Breast epithelium (tissue), 4 donors: ENCODE results near the gene CRHR2. TPM values are rescaled to one million over a fixed set of nuclear protein-coding genes. Genes with fewer than 3 reads are reported as not detected.

Source experiments
- DNase-seq, 2 donors: peaks; one replicate each; pipeline ENCODE4 v3.0.0-alpha.2; 2019; ENCODE audit warnings: low spot score in 2 of 2
- H3K27ac ChIP-seq, 2 donors: fragments of 200-600 bp; sonication (generic) in 1 of 2; one replicate each; pipeline ENCODE4 v1.5.1; 2016 to 2019; ENCODE audit warnings: mild to moderate bottlenecking in 1 of 2
- H3K27me3 ChIP-seq, 2 donors: fragments of 200-600 bp; sonication (generic) in 1 of 2; one replicate each; pipeline versions ENCODE4 v1.5.1 to v1.6.0; 2017 to 2019; ENCODE audit warnings: control low read depth in 1 of 2, mild to moderate bottlenecking in 1 of 2
- H3K36me3 ChIP-seq: fragments of 200-600 bp; one replicate; pipeline ENCODE4 v1.5.1; 2019
- H3K4me1 ChIP-seq, 2 donors: fragments of 200-600 bp; sonication (generic); one replicate each; pipeline ENCODE4 v1.5.1; 2016 to 2019; ENCODE audit warnings: control low read depth in 1 of 2
- H3K4me3 ChIP-seq, 3 donors: fragments of 200-600 bp; sonication (generic); 1 replicate in 2 of 3; 2 replicates in 1 of 3; pipeline ENCODE4 v1.5.1; 2016 to 2019; ENCODE audit warnings: mild to moderate bottlenecking in 3 of 3, moderate library complexity in 2 of 3
- H3K9me3 ChIP-seq, 2 donors: fragments of 200-600 bp; sonication (generic) in 1 of 2; one replicate each; pipeline ENCODE4 v1.5.1; 2016 to 2019; ENCODE audit warnings: control low read depth in 1 of 2
- CTCF ChIP-seq, 3 donors: fragments of 450-650 bp; IDR thresholded peaks; one replicate each; pipeline ENCODE4 v1.5.1; 2016 to 2017; ENCODE audit warnings: antibody characterized with exemption in 3 of 3, mild to moderate bottlenecking in 3 of 3, moderate library complexity in 3 of 3
- POLR2A ChIP-seq: fragments of 450-650 bp; IDR thresholded peaks from one replicate; pipeline ENCODE4 v1.6.1; 2016; ENCODE audit warnings: antibody characterized with exemption, mild to moderate bottlenecking, moderate library complexity
- POLR2AphosphoS5 ChIP-seq, 3 donors: sonication (generic); formaldehyde crosslinking; IDR thresholded peaks; one replicate each; pipeline ENCODE4 v1.6.1; 2017; ENCODE audit warnings: antibody characterized with exemption in 3 of 3
- intact Hi-C: fragments of 100-400 bp; cut with DNase I; formaldehyde crosslinking; loops from one replicate; pipeline ENCODE4 v1.15.1; 2023; ENCODE audit warnings: low total_unique reads
- total RNA-seq, 3 donors: library from RNA; depleted of rRNA; stranded (reverse); fragments of >200 nt; gene quantifications; one replicate each; pipeline ENCODE4 v1.1.0, GENCODE V29; 2016

CRHR2 gene
- total RNA-seq, 3 donors from 2014 or later = under 0.01 to 0.16 (median 0.15) TPM

- TF ChIP-seq CTCF (IDR thresholded peaks at IDR 0.05) = no peak
- TF ChIP-seq POLR2AphosphoS5 (IDR thresholded peaks at IDR 0.05) = no peak
- TF ChIP-seq POLR2A = no peak
- intact Hi-C loops = no loop called here
- Histone ChIP-seq H3K4me3 (no peak overlapping the region), H3K4me1 (peaks cover 0 to 3% of the 10 kb centered on the region in 2 donors), H3K9me3 (no peaks in the 10 kb centered on the region), H3K27ac (no peak overlapping the region), H3K27me3 (no peaks in the 10 kb centered on the region), H3K36me3 (no peaks in the 10 kb centered on the region)
- DNase-seq = no peak
These were observed 28.4 kb upstream of the CRHR2 start for GRCh38 chr7:30710669-30711068.

DNA sequence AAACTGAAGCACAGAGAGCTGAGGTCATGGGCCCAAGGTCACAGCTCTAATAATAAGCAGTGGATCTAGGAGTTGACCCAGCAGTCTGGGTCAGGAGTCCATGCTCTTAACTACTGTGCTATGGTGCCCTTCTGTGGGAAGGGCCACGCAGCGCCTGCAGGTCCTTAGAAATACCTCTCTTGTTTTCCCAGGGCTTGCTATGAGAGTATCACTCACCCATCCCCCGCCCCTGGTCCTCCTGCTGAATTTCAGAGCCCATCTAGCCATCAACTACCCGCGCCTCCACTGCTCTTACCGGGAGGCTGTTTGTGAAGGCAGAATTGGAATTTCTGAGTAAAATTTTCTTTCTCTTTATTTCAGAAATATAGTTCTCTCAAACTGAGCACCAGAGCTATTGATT lies 27.3 kb upstream of the CRHR2 start:
- no peak overlapping the region for H3K27ac ChIP-seq
- DNase-seq = no peak
- no peak for TF ChIP-seq POLR2A
- TF ChIP-seq CTCF (IDR thresholded peaks at IDR 0.05) = no peak
- H3K27me3 ChIP-seq = no peaks in the 10 kb centered on the region
- H3K4me1 ChIP-seq = peaks cover 0 to 4% of the 10 kb centered on the region in 2 donors
- no peak overlapping the region for H3K4me3 ChIP-seq
- no peaks in the 10 kb centered on the region for H3K36me3 ChIP-seq
- intact Hi-C loops = no loop called here
- H3K9me3 ChIP-seq = no peaks in the 10 kb centered on the region

DNA sequence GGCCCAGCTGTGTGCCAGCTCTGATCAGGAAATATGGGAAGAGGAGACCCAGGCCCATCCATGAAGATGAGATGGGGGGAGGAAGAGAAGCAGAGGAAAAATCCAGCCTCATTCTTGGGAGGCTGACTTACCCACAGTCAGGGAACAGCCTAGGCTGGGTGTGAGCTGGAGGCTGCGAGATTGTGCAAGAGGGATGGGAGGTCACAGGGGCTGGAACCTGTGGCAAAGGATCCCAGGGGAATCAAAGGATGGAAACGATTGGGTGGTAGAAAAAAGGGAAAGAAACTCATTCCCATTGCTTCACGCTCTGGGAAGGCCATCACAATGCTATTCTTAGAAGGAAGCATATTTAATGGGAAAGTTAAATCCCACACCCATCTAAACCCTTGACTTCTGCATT lies 26.7 kb upstream of the CRHR2 start:
- H3K4me1 ChIP-seq = peaks cover 0 to 4% of the 10 kb centered on the region in 2 donors
- no peaks in the 10 kb centered on the region for H3K9me3 ChIP-seq
- DNase-seq = no peak
- no peak overlapping the region for H3K4me3 ChIP-seq
- H3K36me3 ChIP-seq = no peaks in the 10 kb centered on the region
- H3K27me3 ChIP-seq = no peaks in the 10 kb centered on the region
- no peak overlapping the region for H3K27ac ChIP-seq
- TF ChIP-seq CTCF (IDR thresholded peaks at IDR 0.05) (no peak), POLR2A (no peak), POLR2AphosphoS5 (IDR thresholded peaks at IDR 0.05) (peak in 2 of 3 donors; percentile 60 to 86)
- intact Hi-C loops = no loop called here

DNA sequence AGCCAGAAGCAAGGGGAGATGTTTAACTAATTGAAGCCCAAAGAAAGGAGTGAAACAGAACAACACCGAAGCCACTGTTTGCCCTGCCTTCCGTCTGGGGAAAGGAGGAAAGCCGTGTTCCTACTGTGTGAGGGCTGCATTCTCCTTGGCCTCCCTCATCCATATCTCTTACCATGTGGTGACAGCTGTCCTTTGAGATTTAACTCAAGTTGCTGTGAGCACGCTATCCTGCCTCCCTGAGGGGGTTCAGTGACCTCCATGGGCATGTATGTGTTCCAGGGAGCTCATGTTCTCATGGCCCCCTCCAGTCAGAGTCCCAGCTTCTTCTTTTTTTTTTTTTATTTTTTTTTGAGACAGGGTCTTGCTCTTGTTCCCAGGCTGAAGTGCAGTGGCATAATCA lies 26.2 kb upstream of the CRHR2 start:
- Histone ChIP-seq H3K4me3 (no peak overlapping the region), H3K27me3 (no peaks in the 10 kb centered on the region), H3K27ac (peak overlapping the region in 1 of 2 donors; percentile 68), H3K9me3 (no peaks in the 10 kb centered on the region), H3K36me3 (no peaks in the 10 kb centered on the region), H3K4me1 (peaks cover 0 to 4% of the 10 kb centered on the region in 2 donors)
- no peak for TF ChIP-seq POLR2AphosphoS5 (IDR thresholded peaks at IDR 0.05)
- TF ChIP-seq CTCF (IDR thresholded peaks at IDR 0.05) = no peak
- TF ChIP-seq POLR2A = no peak
- intact Hi-C loops = no loop called here
- no peak for DNase-seq

GRCh38 chr7:30707391-30708357 lies 25.4 kb upstream of the CRHR2 start:
- H3K27ac ChIP-seq = peak overlapping the region in 1 of 2 donors; percentile 68
- intact Hi-C loops = no loop called here
- no peaks in the 10 kb centered on the region for H3K36me3 ChIP-seq
- no peak overlapping the region for H3K4me3 ChIP-seq
- no peaks in the 10 kb centered on the region for H3K27me3 ChIP-seq
- H3K4me1 ChIP-seq = peaks cover 0 to 4% of the 10 kb centered on the region in 2 donors
- TF ChIP-seq POLR2AphosphoS5 (IDR thresholded peaks at IDR 0.05) = no peak
- TF ChIP-seq CTCF (IDR thresholded peaks at IDR 0.05) = no peak
- TF ChIP-seq POLR2A = no peak
- DNase-seq = no peak
- H3K9me3 ChIP-seq = no peaks in the 10 kb centered on the region
